Endothelial cell of umbilical vein (primary cell): ENCODE results near the gene SYMPK. TPM values are rescaled to one million over a fixed set of nuclear protein-coding genes. Genes with fewer than 3 reads are reported as not detected.

Source experiments
- BruUV-seq: library from RNA; stranded (reverse); fragments of 400-500 nt; replicated peaks from 2 replicates; lab custom pipeline; 2021; lab: Mats Ljungman, UMichigan
- CTCF ChIA-PET: fragments of 300-600, 350-600 bp; sonication (Branson Sonifier 250); formaldehyde crosslinking; loops from one replicate; lab custom pipeline; 2021; ENCODE audit warnings: antibody characterized with exemption, inconsistent platforms; lab: Charles Lee
- POLR2A ChIA-PET: fragments of 300-600, 350-600 bp; sonication (Branson Sonifier 250); formaldehyde crosslinking; loops from one replicate; lab custom pipeline; 2021; ENCODE audit warnings: antibody characterized with exemption, inconsistent platforms; lab: Charles Lee
- DNase-seq: peaks from one replicate; pipeline ENCODE4 v3.0.0-alpha.2; 2011; ENCODE audit warnings: low read depth, low spot score
- FAIRE-seq: peaks from 2 replicates; lab custom pipeline; 2011; peaks lifted over from hg19 to GRCh38; lab: Jason Lieb, UNC
- H2AFZ ChIP-seq: 2 replicates; pipeline ENCODE4 v1.6.0; 2012; ENCODE audit warnings: low read depth, low read length, control low read depth, inconsistent platforms
- H3K27ac ChIP-seq: 2 replicates; pipeline ENCODE4 v1.5.1; 2011; ENCODE audit warnings: low read depth, mild to moderate bottlenecking, control low read depth, low read length, moderate library complexity; ENCODE audit not compliant: insufficient read depth
- H3K27me3 ChIP-seq, 2 experiments: 2 replicates each; pipeline versions ENCODE4 v1.6.0 to v1.6.1; 2011; ENCODE audit warnings: low read length in 2 of 2, mixed read lengths in 1 of 2; ENCODE audit not compliant: control insufficient read depth in 2 of 2, insufficient read depth in 2 of 2
- H3K36me3 ChIP-seq, 2 experiments: 2 replicates in 1 of 2; 3 replicates in 1 of 2; pipeline ENCODE4 v1.5.1; 2011; ENCODE audit warnings: low read length in 2 of 2, mild to moderate bottlenecking in 1 of 2, moderate library complexity in 1 of 2; ENCODE audit not compliant: control insufficient read depth in 2 of 2, insufficient read depth in 2 of 2; ENCODE audit errors: extremely low read depth in 1 of 2
- H3K4me1 ChIP-seq: 3 replicates; pipeline ENCODE4 v1.5.1; 2011; ENCODE audit warnings: mild to moderate bottlenecking, low read length; ENCODE audit not compliant: control insufficient read depth, insufficient read depth; ENCODE audit errors: extremely low read depth
- H3K4me2 ChIP-seq: 2 replicates; pipeline ENCODE4 v1.6.1; 2011; ENCODE audit warnings: low read length, control low read depth, mixed read lengths; ENCODE audit not compliant: insufficient read depth
- H3K4me3 ChIP-seq, 3 experiments: fragments of 200-600 bp in 1 of 3; sonication (generic), shearing (Covaris generic) in 1 of 3; replicated peaks in 1 of 3; 2 replicates each; pipeline ENCODE4 v1.5.1; 2011 to 2016; ENCODE audit warnings: control low read depth in 3 of 3, low read length in 3 of 3, mild to moderate bottlenecking in 2 of 3, inconsistent platforms in 1 of 3, low read depth in 1 of 3, moderate library complexity in 1 of 3; ENCODE audit not compliant: insufficient read depth in 1 of 3
- H3K79me2 ChIP-seq: 2 replicates; pipeline ENCODE4 v1.6.0; 2012; ENCODE audit warnings: low read length, inconsistent platforms; ENCODE audit not compliant: control insufficient read depth, insufficient read depth
- H3K9ac ChIP-seq: replicated peaks from 2 replicates; pipeline ENCODE3; 2011; ENCODE audit warnings: low read length, control low read depth; ENCODE audit not compliant: insufficient read depth; ENCODE audit errors: extremely low read depth
- H3K9me1 ChIP-seq: replicated peaks from 3 replicates; pipeline ENCODE4 v1.6.0; 2011; ENCODE audit warnings: mild to moderate bottlenecking, low read length; ENCODE audit not compliant: control insufficient read depth, insufficient read depth; ENCODE audit errors: extremely low read depth
- H3K9me3 ChIP-seq: replicated peaks from 2 replicates; pipeline ENCODE4 v1.5.1; 2012; ENCODE audit warnings: low read length, inconsistent platforms; ENCODE audit not compliant: control insufficient read depth, insufficient read depth
- H4K20me1 ChIP-seq: replicated peaks from 2 replicates; pipeline ENCODE3; 2011; ENCODE audit warnings: mild to moderate bottlenecking, low read length; ENCODE audit not compliant: control insufficient read depth, insufficient read depth; ENCODE audit errors: extremely low read depth
- CTCF ChIP-seq, 2 donors: IDR thresholded peaks; 1 replicate in 1 of 2; 2 replicates in 1 of 2; pipeline ENCODE4 v1.5.1; 2011; ENCODE audit warnings: low read length in 2 of 2, mild to moderate bottlenecking in 2 of 2, moderate library complexity in 2 of 2, control low read depth in 1 of 2, inconsistent platforms in 1 of 2, low read depth in 1 of 2; ENCODE audit not compliant: insufficient read depth in 1 of 2; ENCODE audit errors: extremely low read depth in 1 of 2
- EZH2 ChIP-seq: IDR thresholded peaks from 2 replicates; pipeline ENCODE4 v1.6.1; 2012; ENCODE audit warnings: borderline replicate concordance, low read depth, mild to moderate bottlenecking, moderate library complexity, low read length, inconsistent platforms; ENCODE audit not compliant: severe bottlenecking
- FOS ChIP-seq: IDR thresholded peaks from 2 replicates; pipeline ENCODE4 v1.6.1; 2011; ENCODE audit warnings: mild to moderate bottlenecking, low read length, moderate library complexity, borderline replicate concordance; ENCODE audit not compliant: insufficient read depth
- GATA2 ChIP-seq: IDR thresholded peaks from 2 replicates; pipeline ENCODE4 v1.7.0; 2011; ENCODE audit warnings: low read depth, mild to moderate bottlenecking, moderate library complexity, mixed read lengths, low read length; ENCODE audit not compliant: insufficient read length, insufficient read depth
- JUN ChIP-seq: IDR thresholded peaks from 2 replicates; pipeline ENCODE4 v1.6.1; 2011; ENCODE audit warnings: borderline replicate concordance, low read depth; ENCODE audit not compliant: insufficient read length, insufficient read depth
- MYC ChIP-seq: IDR thresholded peaks from one replicate; pipeline ENCODE4 v1.6.1; 2011; ENCODE audit warnings: mild to moderate bottlenecking, low read depth, low read length
- POLR2A ChIP-seq: IDR thresholded peaks from 2 replicates; pipeline ENCODE4 v1.6.1; 2012; ENCODE audit warnings: low read depth, mild to moderate bottlenecking, control low read depth, low read length
- POLR2AphosphoS5 ChIP-seq: IDR thresholded peaks from 2 replicates; pipeline ENCODE4 v1.6.1; 2012; ENCODE audit warnings: low read depth, mild to moderate bottlenecking, control low read depth, low read length, moderate library complexity; ENCODE audit not compliant: insufficient read depth
- dilution Hi-C: fragments of 300-500 bp; cut with MboI; formaldehyde crosslinking; loops from one replicate; pipeline ENCODE4 v1.15.0; 2019; ENCODE audit warnings: low sequenced_read_pairs; ENCODE audit not compliant: extremely low pct_ligation_motif_present
- intact Hi-C: fragments of 100-400 bp; cut with micrococcal nuclease; formaldehyde crosslinking; loops from one replicate; pipeline ENCODE4 v1.10.0; 2022
- polyA plus RNA-seq, 4 experiments: library from polyadenylated mRNA; depleted of rRNA in 3 of 4; stranded (reverse) in 3 of 4; unstranded in 1 of 4; fragments of >200 nt; gene quantifications; 2 replicates each; pipeline versions ENCODE4 v1.2.1 to v1.2.3, GENCODE V29; 2011 to 2012; ENCODE audit warnings: missing spikeins in 1 of 4
- total RNA-seq: library from RNA; stranded (reverse); gene quantifications from 2 replicates; pipeline ENCODE4 v1.2.3, GENCODE V29; 2021
- TF ChIP-seq, protein P1 (sequence below): IDR thresholded peaks from 2 replicates; pipeline ENCODE4 v1.6.1; 2011; ENCODE audit not compliant: insufficient read depth, insufficient read length

Gene SYMPK
- total and polyA plus RNA-seq, 2 donors (not counting 3 experiments of a cell fraction or from before 2014, with no cell fraction given) = 89.8 to 95.7 TPM

DNA sequence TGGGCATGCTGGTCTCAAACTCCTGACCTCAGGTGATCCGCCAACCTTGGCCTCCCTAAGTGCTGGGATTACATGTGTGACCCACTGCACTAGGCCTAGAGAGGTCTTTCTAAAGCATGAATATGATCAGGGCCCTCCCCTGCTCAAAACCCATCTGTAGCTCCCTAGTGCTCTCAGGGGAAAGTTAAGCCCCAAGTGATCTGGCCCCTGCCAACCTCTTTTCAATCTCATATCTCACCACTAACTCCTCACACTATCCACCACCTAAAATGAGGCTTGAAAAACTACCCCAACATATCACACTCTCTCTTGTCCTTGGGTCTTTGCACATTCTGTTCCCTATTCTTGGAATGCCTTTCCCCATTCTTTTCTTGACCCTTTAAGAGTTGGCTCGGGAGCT is 68.3 kb downstream of the SYMPK start:
- Histone ChIP-seq H3K36me3 (no peaks in the 10 kb centered on the region), H3K4me1 (peaks cover 16% of the 10 kb centered on the region), H3K9ac (no peak overlapping the region), H2AFZ (no peak overlapping the region), H3K79me2 (peaks cover 18% of the 10 kb centered on the region), H3K4me3 (no peak overlapping the region), H3K27me3 (no peaks in the 10 kb centered on the region), H4K20me1 (no peaks in the 10 kb centered on the region), H3K9me1 (no peaks in the 10 kb centered on the region), H3K4me2 (no peak overlapping the region), H3K27ac (no peak overlapping the region), H3K9me3 (no peaks in the 10 kb centered on the region)
- no TSS peak for BruUV-seq
- ChIA-PET POLR2A (no interaction called here), CTCF (interaction anchor here (0.9 to 4.4 kb wide), 3 partner anchors 12 to 25 kb away, joined by 4 to 17 read pairs (median 6); partner anchors contain the start of genes DMPK and SIX5)
- FAIRE-seq (no peak), DNase-seq (no peak)
- intact Hi-C loops (no loop called here), dilution Hi-C loops (no loop called here)
- TF ChIP-seq FOS (no peak), JUN (no peak), POLR2A (no peak), MYC (no peak), GATA2 (no peak), EZH2 (no peak), POLR2AphosphoS5 (no peak), CTCF (IDR thresholded peaks at IDR 0.05; ENCODE audit: extremely low read depth in 1 of 2, insufficient read depth in 1 of 2, low read depth in 1 of 2, low read length in 2 of 2) (no peak)
- TF ChIP-seq, protein P1, sequence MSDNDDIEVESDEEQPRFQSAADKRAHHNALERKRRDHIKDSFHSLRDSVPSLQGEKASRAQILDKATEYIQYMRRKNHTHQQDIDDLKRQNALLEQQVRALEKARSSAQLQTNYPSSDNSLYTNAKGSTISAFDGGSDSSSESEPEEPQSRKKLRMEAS = no peak
